H9 (cell line): ENCODE measurements around the gene PGBD1. TPM values are rescaled to one million over a fixed set of nuclear protein-coding genes. Genes with fewer than 3 reads are reported as not detected.

Source experiments
- DNase-seq: peaks from one replicate; pipeline ENCODE4 v3.0.0-alpha.2; 2017
- H2AFZ ChIP-seq: one replicate; pipeline ENCODE4 v1.6.1; 2013; ENCODE audit warnings: mild to moderate bottlenecking, low read length, control low read depth, moderate library complexity
- H2AK5ac ChIP-seq: 2 replicates; pipeline ENCODE4 v1.6.1; 2013; ENCODE audit warnings: low read length, control low read depth, mixed read lengths; ENCODE audit not compliant: insufficient read length
- H2BK120ac ChIP-seq: one replicate; pipeline ENCODE4 v1.6.1; 2013; ENCODE audit warnings: low read depth, mild to moderate bottlenecking, low read length, control low read depth, inconsistent platforms; ENCODE audit not compliant: poor library complexity, severe bottlenecking
- H2BK12ac ChIP-seq: 2 replicates; pipeline ENCODE4 v1.6.1; 2013; ENCODE audit warnings: low read length, control low read depth, mixed read lengths, low read depth; ENCODE audit not compliant: insufficient read length
- H2BK15ac ChIP-seq: 2 replicates; pipeline ENCODE4 v1.6.1; 2013; ENCODE audit warnings: low read depth, low read length, control low read depth
- H2BK20ac ChIP-seq: one replicate; pipeline ENCODE4 v1.6.1; 2013; ENCODE audit warnings: low read depth, mild to moderate bottlenecking, low read length, control low read depth, inconsistent platforms; ENCODE audit not compliant: poor library complexity, severe bottlenecking
- H2BK5ac ChIP-seq: 2 replicates; pipeline ENCODE4 v1.6.1; 2013; ENCODE audit warnings: low read length, control low read depth, mixed read lengths; ENCODE audit not compliant: insufficient read length
- H3K14ac ChIP-seq: 2 replicates; pipeline ENCODE4 v1.6.1; 2013; ENCODE audit warnings: low read length, control low read depth; ENCODE audit not compliant: insufficient read depth
- H3K18ac ChIP-seq: 2 replicates; pipeline ENCODE4 v1.6.1; 2013; ENCODE audit warnings: low read depth, mild to moderate bottlenecking, mixed read lengths, low read length, control low read depth; ENCODE audit not compliant: insufficient read length
- H3K23ac ChIP-seq: 2 replicates; pipeline ENCODE4 v1.6.1; 2013; ENCODE audit warnings: low read length, control low read depth, mixed read lengths, low read depth; ENCODE audit not compliant: insufficient read length
- H3K23me2 ChIP-seq: 2 replicates; pipeline ENCODE4 v1.6.1; 2013; ENCODE audit warnings: low read depth, mild to moderate bottlenecking, mixed read lengths, low read length, control low read depth; ENCODE audit not compliant: insufficient read length, poor library complexity, severe bottlenecking
- H3K27ac ChIP-seq: 2 replicates; pipeline ENCODE4 v1.5.1; 2013; ENCODE audit warnings: low read length, control low read depth, mixed read lengths, low read depth; ENCODE audit not compliant: insufficient read length
- H3K27me3 ChIP-seq: 2 replicates; pipeline ENCODE4 v1.6.1; 2013; ENCODE audit warnings: low read length, control low read depth, inconsistent platforms; ENCODE audit not compliant: insufficient read depth
- H3K4ac ChIP-seq: 2 replicates; pipeline ENCODE4 v1.6.1; 2013; ENCODE audit warnings: low read depth, mild to moderate bottlenecking, control low read depth, inconsistent platforms, low read length, moderate library complexity
- H3K4me1 ChIP-seq: 2 replicates; pipeline ENCODE4 v1.6.1; 2013; ENCODE audit warnings: low read length, control low read depth, inconsistent platforms; ENCODE audit not compliant: insufficient read depth
- H3K4me2 ChIP-seq: 2 replicates; pipeline ENCODE4 v1.6.1; 2013; ENCODE audit warnings: low read length, control low read depth, mixed read lengths; ENCODE audit not compliant: insufficient read length, insufficient read depth
- H3K56ac ChIP-seq: 2 replicates; pipeline ENCODE4 v1.6.1; 2013; ENCODE audit warnings: low read depth, mild to moderate bottlenecking, mixed read lengths, low read length, control low read depth; ENCODE audit not compliant: insufficient read length
- H3K79me1 ChIP-seq: 2 replicates; pipeline ENCODE4 v1.6.1; 2013; ENCODE audit warnings: low read depth, mild to moderate bottlenecking, moderate library complexity, low read length, control low read depth, inconsistent platforms; ENCODE audit not compliant: insufficient read depth, poor library complexity, severe bottlenecking
- H3K79me2 ChIP-seq: 2 replicates; pipeline ENCODE4 v1.6.1; 2013; ENCODE audit warnings: low read length, control low read depth, inconsistent platforms; ENCODE audit not compliant: insufficient read depth
- H3K9ac ChIP-seq: 2 replicates; pipeline ENCODE4 v1.6.1; 2013; ENCODE audit warnings: low read length, control low read depth, mixed read lengths; ENCODE audit not compliant: insufficient read length; ENCODE audit errors: extremely low read depth
- H3K9me3 ChIP-seq: one replicate; pipeline ENCODE4 v1.6.1; 2013; ENCODE audit warnings: low read depth, low read length, inconsistent platforms; ENCODE audit not compliant: control insufficient read depth
- H3T11ph ChIP-seq: one replicate; pipeline ENCODE4 v1.6.1; 2013; ENCODE audit warnings: mild to moderate bottlenecking, low read length, control low read depth, inconsistent platforms
- H4K20me1 ChIP-seq: one replicate; pipeline ENCODE4 v1.6.1; 2013; ENCODE audit not compliant: control insufficient read depth, insufficient read length, insufficient read depth
- H4K5ac ChIP-seq: 2 replicates; pipeline ENCODE4 v1.6.1; 2013; ENCODE audit warnings: low read depth, mild to moderate bottlenecking, mixed read lengths, low read length, control low read depth; ENCODE audit not compliant: insufficient read length
- H4K8ac ChIP-seq: replicated peaks from 2 replicates; pipeline ENCODE4 v1.6.1; 2013; ENCODE audit warnings: low read length, control low read depth, mixed read lengths, low read depth; ENCODE audit not compliant: insufficient read length
- H4K91ac ChIP-seq: 2 replicates; pipeline ENCODE4 v1.6.1; 2013; ENCODE audit warnings: low read depth, mild to moderate bottlenecking, moderate library complexity, mixed read lengths, low read length, control low read depth; ENCODE audit not compliant: insufficient read length
- H3K27ac Mint-ChIP-seq, 3 experiments: 2 replicates in 2 of 3; 3 replicates in 1 of 3; pipeline ENCODE4 v1.8.0; 2020 to 2021; ENCODE audit warnings: mixed read lengths in 3 of 3, mild to moderate bottlenecking in 1 of 3, moderate library complexity in 1 of 3
- H3K27me3 Mint-ChIP-seq: 2 replicates; pipeline ENCODE4 v1.8.0; 2021; ENCODE audit warnings: low read depth, mild to moderate bottlenecking, moderate library complexity, mixed read lengths
- H3K36me3 Mint-ChIP-seq, 3 experiments: 2 replicates in 2 of 3; 3 replicates in 1 of 3; pipeline ENCODE4 v1.8.0; 2020 to 2021; ENCODE audit warnings: low read depth in 3 of 3, mixed read lengths in 3 of 3; ENCODE audit not compliant: insufficient read depth in 1 of 3
- H3K4me1 Mint-ChIP-seq, 2 experiments: 2 replicates each; pipeline ENCODE4 v1.8.0; 2020; ENCODE audit warnings: mixed read lengths in 2 of 2
- H3K4me3 Mint-ChIP-seq, 2 experiments: 2 replicates in 1 of 2; 3 replicates in 1 of 2; pipeline ENCODE4 v1.8.0; 2020 to 2021; ENCODE audit warnings: mild to moderate bottlenecking in 2 of 2, mixed read lengths in 2 of 2, moderate library complexity in 1 of 2
- H3K9me3 Mint-ChIP-seq, 2 experiments: 2 replicates in 1 of 2; 3 replicates in 1 of 2; pipeline ENCODE4 v1.8.0; 2020; ENCODE audit warnings: mild to moderate bottlenecking in 2 of 2, mixed read lengths in 2 of 2, moderate library complexity in 1 of 2
- CTCF ChIP-seq: fragments of 200-600 bp; sonication (generic); conservative IDR thresholded peaks from 3 replicates; pipeline ENCODE4 v1.8.0; 2021; ENCODE audit warnings: antibody characterized with exemption, mild to moderate bottlenecking
- WGBS: extraction: QIAGEN DNeasy Blood & Tissue Kit; methylation state at CpG from one replicate; pipeline ENCODE4 v1.1.7; 2013; ENCODE audit warnings: missing lambda C conversion rate, low lambda C conversion rate, mixed read lengths; ENCODE audit not compliant: insufficient read length; ENCODE audit errors: extremely low coverage; 5-methylcytosine and 5-hydroxymethylcytosine counted together
- total RNA-seq: library from RNA; stranded (reverse); gene quantifications from 2 replicates; pipeline ENCODE4 v1.2.1, GENCODE V29; 2021

PGBD1 gene
- total RNA-seq, 1 experiment from 2014 or later = 10.1 TPM

- no peak overlapping the region for H3K14ac ChIP-seq
- peaks cover 27 to 32% (median 29%) of the 10 kb centered on the region in 3 experiments for H3K36me3 Mint-ChIP-seq
- H3K4me2 ChIP-seq = no peak overlapping the region
- H2BK20ac ChIP-seq = no peak overlapping the region
- peaks cover 26 to 30% of the 10 kb centered on the region in 2 experiments for H3K9me3 Mint-ChIP-seq
- no peak overlapping the region for H3K4ac ChIP-seq
- H2BK5ac ChIP-seq = no peak overlapping the region
- WGBS = no CpG with 5 or more reads among the region's 3 CpGs
- no peak overlapping the region for H3K4me3 Mint-ChIP-seq
- no peaks in the 10 kb centered on the region for H3K79me1 ChIP-seq
- H2AFZ ChIP-seq = no peak overlapping the region
- no peak for DNase-seq
- no peaks in the 10 kb centered on the region for H3K27me3 ChIP-seq
- no peak overlapping the region for H3T11ph ChIP-seq
- no peak overlapping the region for H3K56ac ChIP-seq
- no peaks in the 10 kb centered on the region for H3K4me1 Mint-ChIP-seq
- no peaks in the 10 kb centered on the region for H3K79me2 ChIP-seq
- no peak overlapping the region for H2BK15ac ChIP-seq
- no peak overlapping the region for H4K91ac ChIP-seq
- H3K27me3 Mint-ChIP-seq = no peaks in the 10 kb centered on the region
- no peak overlapping the region for H2BK12ac ChIP-seq
- no peak overlapping the region for H4K8ac ChIP-seq
- no peaks in the 10 kb centered on the region for H3K23me2 ChIP-seq
- peaks cover 23% of the 10 kb centered on the region for H3K9me3 ChIP-seq
- no peak overlapping the region for H2BK120ac ChIP-seq
- H2AK5ac ChIP-seq = no peak overlapping the region
- no peak overlapping the region for H3K27ac Mint-ChIP-seq
- no peak overlapping the region for H3K18ac ChIP-seq
- no peaks in the 10 kb centered on the region for H4K20me1 ChIP-seq
- H3K4me1 ChIP-seq = no peaks in the 10 kb centered on the region
- H3K23ac ChIP-seq = no peak overlapping the region
- H3K9ac ChIP-seq = no peak overlapping the region
- no peak overlapping the region for H3K27ac ChIP-seq
- TF ChIP-seq CTCF = no peak
- H4K5ac ChIP-seq = no peak overlapping the region
Measured at GRCh38 chr6:28322661-28323060, 41.3 kb downstream of the PGBD1 start.
